ENCODE measurements around the gene COG4.
A peak's percentile ranks its signal among the peaks of the same experiment; 100 is the strongest.

COG4 gene

GRCh38 chr16:70511833-70512232, 11.5 kb downstream of the COG4 start:
- no peak for ATAC-seq (ENCODE audit: insufficient read depth, low read depth)
- H3K79me2 ChIP-seq (ENCODE audit: insufficient read depth, low read length) = no peaks in the 10 kb centered on the region
- no peak overlapping the region for H3K27ac ChIP-seq (ENCODE audit: low read length)

GRCh38 chr16:70510216-70510615, 13.1 kb downstream of the COG4 start:
- Histone ChIP-seq H4K20me1 (ENCODE audit: insufficient read depth, low read length) (no peaks in the 10 kb centered on the region), H3K36me3 (ENCODE audit: insufficient read depth, low read length) (peaks cover 75% of the 10 kb centered on the region)

More at GRCh38 chr16:70511833-70512232, 11.5 kb downstream of the COG4 start:
- Histone ChIP-seq H3K36me3 (ENCODE audit: insufficient read depth, low read length) (peaks cover 90% of the 10 kb centered on the region), H3K27me3 (ENCODE audit: insufficient read depth, low read length, poor library complexity) (no peaks in the 10 kb centered on the region), H3K9me3 (ENCODE audit: insufficient read depth, low read length, severe bottlenecking) (no peaks in the 10 kb centered on the region), H4K20me1 (ENCODE audit: insufficient read depth, low read length) (no peaks in the 10 kb centered on the region), H2AFZ (ENCODE audit: low read depth, low read length) (no peak overlapping the region), H3K9ac (ENCODE audit: low read depth, low read length) (no peak overlapping the region), H3K4me3 (ENCODE audit: low read depth in 1 of 2, low read length in 2 of 2) (no peak overlapping the region), H3K4me1 (ENCODE audit: insufficient read depth, low read length) (no peaks in the 10 kb centered on the region), H3K4me2 (ENCODE audit: insufficient read depth, low read length) (no peak overlapping the region)
- no peak for DNase-seq
- no peak for TF ChIP-seq CTCF (IDR thresholded peaks at IDR 0.05; ENCODE audit: borderline replicate concordance, extremely low read depth, low read length, poor library complexity, severe bottlenecking)
- no peak for TF ChIP-seq EZH2 (IDR thresholded peaks at IDR 0.05; ENCODE audit: borderline replicate concordance, low read depth, low read length, severe bottlenecking)

GRCh38 chr16:70508752-70509151, 14.6 kb downstream of the COG4 start:
- Histone ChIP-seq H3K36me3 (ENCODE audit: insufficient read depth, low read length) (peaks cover 64% of the 10 kb centered on the region), H3K27ac (ENCODE audit: low read length) (no peak overlapping the region), H2AFZ (ENCODE audit: low read depth, low read length) (no peak overlapping the region), H3K4me2 (ENCODE audit: insufficient read depth, low read length) (no peak overlapping the region), H3K4me3 (ENCODE audit: low read depth in 1 of 2, low read length in 2 of 2) (no peak overlapping the region), H3K4me1 (ENCODE audit: insufficient read depth, low read length) (no peaks in the 10 kb centered on the region), H3K27me3 (ENCODE audit: insufficient read depth, low read length, poor library complexity) (no peaks in the 10 kb centered on the region), H3K9ac (ENCODE audit: low read depth, low read length) (no peak overlapping the region), H4K20me1 (ENCODE audit: insufficient read depth, low read length) (no peaks in the 10 kb centered on the region), H3K79me2 (ENCODE audit: insufficient read depth, low read length) (no peaks in the 10 kb centered on the region), H3K9me3 (ENCODE audit: insufficient read depth, low read length, severe bottlenecking) (no peaks in the 10 kb centered on the region)
- TF ChIP-seq CTCF (IDR thresholded peaks at IDR 0.05; ENCODE audit: borderline replicate concordance, extremely low read depth, low read length, poor library complexity, severe bottlenecking) = peak; percentile 29
- no peak for TF ChIP-seq EZH2 (IDR thresholded peaks at IDR 0.05; ENCODE audit: borderline replicate concordance, low read depth, low read length, severe bottlenecking)
- ATAC-seq (ENCODE audit: insufficient read depth, low read depth) (peak; percentile 50; the same call in 1 of the 3 replicates), DNase-seq (no peak)

More at GRCh38 chr16:70510216-70510615, 13.1 kb downstream of the COG4 start:
- no peaks in the 10 kb centered on the region for H3K4me1 ChIP-seq (ENCODE audit: insufficient read depth, low read length)
- H2AFZ ChIP-seq (ENCODE audit: low read depth, low read length) = no peak overlapping the region
- H3K9me3 ChIP-seq (ENCODE audit: insufficient read depth, low read length, severe bottlenecking) = no peaks in the 10 kb centered on the region
- H3K79me2 ChIP-seq (ENCODE audit: insufficient read depth, low read length) = no peaks in the 10 kb centered on the region
- no peak for TF ChIP-seq CTCF (IDR thresholded peaks at IDR 0.05; ENCODE audit: borderline replicate concordance, extremely low read depth, low read length, poor library complexity, severe bottlenecking)
- TF ChIP-seq EZH2 (IDR thresholded peaks at IDR 0.05; ENCODE audit: borderline replicate concordance, low read depth, low read length, severe bottlenecking) = no peak
- H3K9ac ChIP-seq (ENCODE audit: low read depth, low read length) = no peak overlapping the region
- no peak overlapping the region for H3K4me3 ChIP-seq (ENCODE audit: low read depth in 1 of 2, low read length in 2 of 2)
- DNase-seq (no peak), ATAC-seq (ENCODE audit: insufficient read depth, low read depth) (no peak)
- H3K4me2 ChIP-seq (ENCODE audit: insufficient read depth, low read length) = no peak overlapping the region
- no peak overlapping the region for H3K27ac ChIP-seq (ENCODE audit: low read length)
- no peaks in the 10 kb centered on the region for H3K27me3 ChIP-seq (ENCODE audit: insufficient read depth, low read length, poor library complexity)

GRCh38 chr16:70496513-70496912, 26.8 kb downstream of the COG4 start:
- no peak for DNase-seq
- Histone ChIP-seq H3K27ac (ENCODE audit: low read length) (no peak overlapping the region), H3K4me3 (ENCODE audit: low read depth in 1 of 2, low read length in 2 of 2) (no peak overlapping the region), H3K4me1 (ENCODE audit: insufficient read depth, low read length) (no peaks in the 10 kb centered on the region), H3K9ac (ENCODE audit: low read depth, low read length) (no peak overlapping the region), H2AFZ (ENCODE audit: low read depth, low read length) (no peak overlapping the region), H3K36me3 (ENCODE audit: insufficient read depth, low read length) (peaks cover 48% of the 10 kb centered on the region), H3K9me3 (ENCODE audit: insufficient read depth, low read length, severe bottlenecking) (no peaks in the 10 kb centered on the region), H3K79me2 (ENCODE audit: insufficient read depth, low read length) (no peaks in the 10 kb centered on the region), H3K27me3 (ENCODE audit: insufficient read depth, low read length, poor library complexity) (no peaks in the 10 kb centered on the region), H3K4me2 (ENCODE audit: insufficient read depth, low read length) (no peak overlapping the region), H4K20me1 (ENCODE audit: insufficient read depth, low read length) (no peaks in the 10 kb centered on the region)
- no peak for ATAC-seq (ENCODE audit: insufficient read depth, low read depth)
- no peak for TF ChIP-seq EZH2 (IDR thresholded peaks at IDR 0.05; ENCODE audit: borderline replicate concordance, low read depth, low read length, severe bottlenecking)
- no peak for TF ChIP-seq CTCF (IDR thresholded peaks at IDR 0.05; ENCODE audit: borderline replicate concordance, extremely low read depth, low read length, poor library complexity, severe bottlenecking)
